GM23338 (cell line): ENCODE data around the gene LEP.

Experiments used
- CREB1 ChIP-seq: fragments of 250-450 bp; sonication (Bioruptor Pico); IDR thresholded peaks from 2 replicates; pipeline ENCODE4 v1.5.0; 2020; ENCODE audit warnings: low read depth, mild to moderate bottlenecking, moderate library complexity
- ETS1 ChIP-seq: IDR thresholded peaks from 2 replicates; pipeline ENCODE4 v1.6.1; 2016; ENCODE audit warnings: antibody characterized with exemption
- EZH2 ChIP-seq: fragments of 200-600 bp; sonication (generic); IDR thresholded peaks from one replicate; pipeline ENCODE4 v1.8.0; 2017; ENCODE audit warnings: antibody characterized with exemption, mild to moderate bottlenecking, low read depth; ENCODE audit not compliant: unreplicated experiment
- EZH2phosphoT487 ChIP-seq: fragments of 200-600 bp; sonication (generic); IDR thresholded peaks from one replicate; pipeline ENCODE4 v1.8.1; 2018; ENCODE audit warnings: antibody characterized with exemption; ENCODE audit not compliant: unreplicated experiment
- JUNB ChIP-seq: IDR thresholded peaks from one replicate; pipeline ENCODE4 v1.6.1; 2016; ENCODE audit warnings: antibody characterized with exemption; ENCODE audit not compliant: unreplicated experiment
- NANOG ChIP-seq: IDR thresholded peaks from 2 replicates; pipeline ENCODE4 v1.6.1; 2016; ENCODE audit warnings: antibody characterized with exemption, borderline replicate concordance
- POLR2AphosphoS5 ChIP-seq: IDR thresholded peaks from 2 replicates; pipeline ENCODE4 v1.6.1; 2016; ENCODE audit warnings: antibody characterized with exemption, low read depth
- REST ChIP-seq: IDR thresholded peaks from one replicate; pipeline ENCODE4 v1.6.1; 2018; ENCODE audit warnings: antibody characterized with exemption; ENCODE audit not compliant: unreplicated experiment
- STAT1 ChIP-seq: IDR thresholded peaks from one replicate; pipeline ENCODE4 v1.6.1; 2016; ENCODE audit warnings: antibody characterized with exemption; ENCODE audit not compliant: unreplicated experiment
- ZNF114 ChIP-seq: fragments of 250-450 bp; sonication (Bioruptor Pico); IDR thresholded peaks from 2 replicates; pipeline ENCODE4 v1.5.0; 2020; ENCODE audit warnings: mild to moderate bottlenecking, moderate library complexity
- ZNF331 ChIP-seq: fragments of 250-450 bp; sonication (Bioruptor Pico); IDR thresholded peaks from 2 replicates; pipeline ENCODE4 v1.5.0; 2020; ENCODE audit warnings: low read depth, mild to moderate bottlenecking, moderate library complexity
- ZNF462 ChIP-seq: fragments of 250-450 bp; sonication (Bioruptor Pico); IDR thresholded peaks from 2 replicates; pipeline ENCODE4 v1.5.0; 2020; ENCODE audit warnings: mild to moderate bottlenecking, moderate library complexity
- TF ChIP-seq, protein P1 (sequence below), 2 experiments: fragments of 200-600 bp in 1 of 2; sonication (generic) in 1 of 2; conservative IDR thresholded peaks; 2 replicates each; pipeline versions ENCODE4 v1.5.1 to v1.6.1; 2016 to 2017; ENCODE audit warnings: antibody characterized with exemption in 2 of 2, low read depth in 2 of 2, mild to moderate bottlenecking in 2 of 2, moderate library complexity in 1 of 2

GRCh38 chr7:128274884-128275603, 34.0 kb downstream of the LEP start:
- TF ChIP-seq, protein P1, sequence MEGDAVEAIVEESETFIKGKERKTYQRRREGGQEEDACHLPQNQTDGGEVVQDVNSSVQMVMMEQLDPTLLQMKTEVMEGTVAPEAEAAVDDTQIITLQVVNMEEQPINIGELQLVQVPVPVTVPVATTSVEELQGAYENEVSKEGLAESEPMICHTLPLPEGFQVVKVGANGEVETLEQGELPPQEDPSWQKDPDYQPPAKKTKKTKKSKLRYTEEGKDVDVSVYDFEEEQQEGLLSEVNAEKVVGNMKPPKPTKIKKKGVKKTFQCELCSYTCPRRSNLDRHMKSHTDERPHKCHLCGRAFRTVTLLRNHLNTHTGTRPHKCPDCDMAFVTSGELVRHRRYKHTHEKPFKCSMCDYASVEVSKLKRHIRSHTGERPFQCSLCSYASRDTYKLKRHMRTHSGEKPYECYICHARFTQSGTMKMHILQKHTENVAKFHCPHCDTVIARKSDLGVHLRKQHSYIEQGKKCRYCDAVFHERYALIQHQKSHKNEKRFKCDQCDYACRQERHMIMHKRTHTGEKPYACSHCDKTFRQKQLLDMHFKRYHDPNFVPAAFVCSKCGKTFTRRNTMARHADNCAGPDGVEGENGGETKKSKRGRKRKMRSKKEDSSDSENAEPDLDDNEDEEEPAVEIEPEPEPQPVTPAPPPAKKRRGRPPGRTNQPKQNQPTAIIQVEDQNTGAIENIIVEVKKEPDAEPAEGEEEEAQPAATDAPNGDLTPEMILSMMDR (conservative IDR thresholded peaks at IDR 0.05; ENCODE audit: low read depth in 2 of 2) = no peak
- TF ChIP-seq REST = no peak
- TF ChIP-seq ZNF331 (CRISPR knock-in tag) = no peak
- TF ChIP-seq EZH2 = no peak
- TF ChIP-seq JUNB = no peak
- TF ChIP-seq EZH2phosphoT487 = no peak
- no peak for TF ChIP-seq CREB1 (CRISPR knock-in tag)
- no peak for TF ChIP-seq ZNF114 (CRISPR knock-in tag)
- TF ChIP-seq POLR2AphosphoS5 = no peak
- TF ChIP-seq STAT1 = no peak
- no peak for TF ChIP-seq ZNF462 (CRISPR knock-in tag)
- TF ChIP-seq NANOG = no peak
- no peak for TF ChIP-seq ETS1
